ENCODE measurements around the gene SH3RF3. TPM values are rescaled to one million over a fixed set of nuclear protein-coding genes. Genes with fewer than 3 reads are reported as not detected.

The SH3RF3 gene
- total RNA-seq, 1 donor from 2014 or later: 0.28 TPM

DNA sequence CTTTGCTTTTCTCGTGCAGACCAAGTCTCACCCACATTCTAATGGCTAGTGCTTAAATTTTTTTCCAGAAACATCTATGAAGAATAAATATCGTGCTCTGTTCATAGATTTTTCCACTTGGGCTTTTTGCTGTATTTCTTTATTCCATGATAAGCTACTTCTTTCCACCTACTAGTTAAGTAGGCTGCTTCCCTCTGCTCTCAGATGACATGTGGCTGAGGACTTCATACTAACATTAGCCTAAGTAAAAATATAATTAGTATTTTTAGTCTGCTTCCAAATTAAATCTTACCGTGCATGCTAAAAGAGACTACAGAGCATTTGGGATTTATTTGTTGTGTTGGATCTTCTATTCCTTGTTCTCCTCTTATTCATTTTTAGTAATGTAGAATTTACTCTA is 102.4 kb downstream of the SH3RF3 start:
- no peaks in the 10 kb centered on the region for H3K4me1 ChIP-seq
- H3K36me3 Mint-ChIP-seq: no peaks in the 10 kb centered on the region
- H3K36me3 ChIP-seq: no peaks in the 10 kb centered on the region
- no peak for TF ChIP-seq EZH2 (IDR thresholded peaks at IDR 0.05)
- TF ChIP-seq, protein P1, sequence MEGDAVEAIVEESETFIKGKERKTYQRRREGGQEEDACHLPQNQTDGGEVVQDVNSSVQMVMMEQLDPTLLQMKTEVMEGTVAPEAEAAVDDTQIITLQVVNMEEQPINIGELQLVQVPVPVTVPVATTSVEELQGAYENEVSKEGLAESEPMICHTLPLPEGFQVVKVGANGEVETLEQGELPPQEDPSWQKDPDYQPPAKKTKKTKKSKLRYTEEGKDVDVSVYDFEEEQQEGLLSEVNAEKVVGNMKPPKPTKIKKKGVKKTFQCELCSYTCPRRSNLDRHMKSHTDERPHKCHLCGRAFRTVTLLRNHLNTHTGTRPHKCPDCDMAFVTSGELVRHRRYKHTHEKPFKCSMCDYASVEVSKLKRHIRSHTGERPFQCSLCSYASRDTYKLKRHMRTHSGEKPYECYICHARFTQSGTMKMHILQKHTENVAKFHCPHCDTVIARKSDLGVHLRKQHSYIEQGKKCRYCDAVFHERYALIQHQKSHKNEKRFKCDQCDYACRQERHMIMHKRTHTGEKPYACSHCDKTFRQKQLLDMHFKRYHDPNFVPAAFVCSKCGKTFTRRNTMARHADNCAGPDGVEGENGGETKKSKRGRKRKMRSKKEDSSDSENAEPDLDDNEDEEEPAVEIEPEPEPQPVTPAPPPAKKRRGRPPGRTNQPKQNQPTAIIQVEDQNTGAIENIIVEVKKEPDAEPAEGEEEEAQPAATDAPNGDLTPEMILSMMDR (IDR thresholded peaks at IDR 0.05): no peak
- TF ChIP-seq EZH2phosphoT487 (IDR thresholded peaks at IDR 0.05): no peak
- H3K4me1 Mint-ChIP-seq: peaks cover 4% of the 10 kb centered on the region
- no peak overlapping the region for H3K4me3 ChIP-seq
- no peak for DNase-seq (ENCODE audit: low spot score)
- peaks cover 6% of the 10 kb centered on the region for H3K27me3 Mint-ChIP-seq (ENCODE audit: insufficient read depth, low read depth)
- H3K9me3 ChIP-seq (ENCODE audit: low read depth): no peaks in the 10 kb centered on the region
- H3F3A ChIP-seq (ENCODE audit: low read depth): no peaks in the 10 kb centered on the region
- no peak overlapping the region for H3K27ac ChIP-seq
- H3K9ac ChIP-seq: no peak overlapping the region
- no peaks in the 10 kb centered on the region for H3K27me3 ChIP-seq
- no peak overlapping the region for H3K4me2 ChIP-seq
- H3K27ac Mint-ChIP-seq: no peak overlapping the region
- H2AFZ ChIP-seq (replicated peaks): no peak overlapping the region
- no peaks in the 10 kb centered on the region for H3K79me2 ChIP-seq (ENCODE audit: low read depth)
- peaks cover 4% of the 10 kb centered on the region for H3K9me3 Mint-ChIP-seq
- H3K4me3 Mint-ChIP-seq: no peak overlapping the region
- H4K20me1 ChIP-seq (ENCODE audit: low read depth): no peaks in the 10 kb centered on the region

DNA sequence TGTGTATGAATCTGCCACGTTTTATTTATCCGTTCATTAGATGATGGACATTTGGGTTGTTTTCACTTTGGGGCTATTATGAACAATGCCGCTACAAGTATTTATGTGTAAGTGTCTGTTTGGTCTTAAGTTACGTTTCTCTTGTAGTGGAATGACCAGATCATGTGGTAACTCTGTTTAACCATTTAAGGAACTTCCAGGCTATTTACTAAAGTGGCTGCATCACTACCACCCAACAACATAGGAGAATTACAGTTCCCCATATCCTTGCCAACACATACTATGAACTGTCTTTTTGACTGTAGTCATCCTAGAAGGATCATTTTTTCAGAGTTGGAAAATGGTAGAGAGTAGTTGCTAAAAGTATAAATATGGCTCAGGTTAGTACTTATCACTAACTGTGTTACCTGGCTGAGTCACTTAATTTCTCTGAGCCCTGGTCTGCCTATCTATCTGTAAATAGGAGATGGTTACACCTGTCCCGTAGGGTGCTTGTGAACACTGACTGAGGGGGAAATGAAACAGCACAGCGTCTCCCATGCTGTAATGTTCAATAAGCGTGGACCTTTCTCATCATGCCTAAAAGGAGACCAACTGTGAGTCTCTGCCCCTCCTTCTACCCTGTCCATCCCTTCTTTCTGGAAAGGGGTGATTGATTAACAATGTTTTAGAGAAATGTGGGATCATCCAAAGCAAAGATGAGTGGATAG is 103.1 kb downstream of the SH3RF3 start:
- Histone ChIP-seq H4K20me1 (ENCODE audit: low read depth) (no peaks in the 10 kb centered on the region), H3K79me2 (ENCODE audit: low read depth) (no peaks in the 10 kb centered on the region), H3K36me3 (no peaks in the 10 kb centered on the region), H3K4me2 (no peak overlapping the region), H3K9me3 (ENCODE audit: low read depth) (no peaks in the 10 kb centered on the region), H3F3A (ENCODE audit: low read depth) (no peaks in the 10 kb centered on the region), H3K27ac (no peak overlapping the region), H3K27me3 (no peaks in the 10 kb centered on the region), H3K9ac (no peak overlapping the region), H2AFZ (replicated peaks) (no peak overlapping the region), H3K4me3 (no peak overlapping the region), H3K4me1 (no peaks in the 10 kb centered on the region)
- no peak for DNase-seq (ENCODE audit: low spot score)
- Mint-ChIP-seq H3K27ac (no peak overlapping the region), H3K4me1 (peaks cover 4% of the 10 kb centered on the region), H3K36me3 (no peaks in the 10 kb centered on the region), H3K9me3 (peaks cover 4% of the 10 kb centered on the region), H3K4me3 (no peak overlapping the region), H3K27me3 (ENCODE audit: insufficient read depth, low read depth) (peaks cover 4% of the 10 kb centered on the region)
- TF ChIP-seq, protein P1 (IDR thresholded peaks at IDR 0.05): no peak
- TF ChIP-seq EZH2 (IDR thresholded peaks at IDR 0.05) (no peak), EZH2phosphoT487 (IDR thresholded peaks at IDR 0.05) (no peak)

DNA sequence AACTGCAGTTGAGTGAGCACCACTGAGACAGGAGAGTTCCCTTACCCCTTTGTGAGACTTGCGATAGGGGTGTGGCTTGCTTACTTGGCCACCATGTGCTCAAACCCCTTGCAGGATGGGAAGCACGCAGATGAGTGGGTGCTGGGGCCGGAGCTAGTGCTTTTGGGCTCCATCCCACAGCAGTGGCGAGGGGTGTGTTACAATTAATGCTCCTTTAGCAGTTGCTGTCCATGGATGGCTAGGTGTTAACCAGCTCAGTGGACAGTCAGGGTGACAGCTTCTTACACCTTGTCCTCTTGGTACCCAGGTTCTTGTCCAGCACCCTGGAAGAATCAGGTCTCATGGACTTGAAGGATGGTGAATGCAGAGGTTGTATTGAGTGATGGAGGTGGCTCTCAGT is 103.9 kb downstream of the SH3RF3 start:
- H3K4me1 Mint-ChIP-seq: peaks cover 4% of the 10 kb centered on the region
- no peak for DNase-seq (ENCODE audit: low spot score)
- peaks cover 3% of the 10 kb centered on the region for H3K27me3 Mint-ChIP-seq (ENCODE audit: insufficient read depth, low read depth)
- Histone ChIP-seq H3K36me3 (no peaks in the 10 kb centered on the region), H4K20me1 (ENCODE audit: low read depth) (no peaks in the 10 kb centered on the region), H3K4me1 (no peaks in the 10 kb centered on the region), H3K79me2 (ENCODE audit: low read depth) (no peaks in the 10 kb centered on the region), H3F3A (ENCODE audit: low read depth) (no peaks in the 10 kb centered on the region), H2AFZ (replicated peaks) (no peak overlapping the region), H3K27me3 (no peaks in the 10 kb centered on the region), H3K9me3 (ENCODE audit: low read depth) (no peaks in the 10 kb centered on the region), H3K4me2 (no peak overlapping the region), H3K9ac (no peak overlapping the region), H3K27ac (no peak overlapping the region), H3K4me3 (no peak overlapping the region)
- H3K36me3 Mint-ChIP-seq: no peaks in the 10 kb centered on the region
- H3K9me3 Mint-ChIP-seq: peaks cover 4% of the 10 kb centered on the region
- no peak for TF ChIP-seq EZH2 (IDR thresholded peaks at IDR 0.05)
- TF ChIP-seq, protein P1 (IDR thresholded peaks at IDR 0.05): no peak
- TF ChIP-seq EZH2phosphoT487 (IDR thresholded peaks at IDR 0.05): no peak
- no peak overlapping the region for H3K4me3 Mint-ChIP-seq
- no peak overlapping the region for H3K27ac Mint-ChIP-seq
